NT2/D1 (cell line): ENCODE measurements around the gene NUCB2.

Experiments
- SUZ12 ChIP-seq: IDR thresholded peaks from 2 replicates; pipeline ENCODE4 v1.6.1; 2011; ENCODE audit not compliant: insufficient read length, insufficient read depth; ENCODE audit errors: extremely low read depth
- YY1 ChIP-seq: IDR thresholded peaks from 2 replicates; pipeline ENCODE4 v1.6.1; 2011; ENCODE audit not compliant: insufficient read length, insufficient read depth
- ZNF274 ChIP-seq: IDR thresholded peaks from 2 replicates; pipeline ENCODE4 v1.6.1; 2011; ENCODE audit warnings: mild to moderate bottlenecking, low read depth, low read length

DNA sequence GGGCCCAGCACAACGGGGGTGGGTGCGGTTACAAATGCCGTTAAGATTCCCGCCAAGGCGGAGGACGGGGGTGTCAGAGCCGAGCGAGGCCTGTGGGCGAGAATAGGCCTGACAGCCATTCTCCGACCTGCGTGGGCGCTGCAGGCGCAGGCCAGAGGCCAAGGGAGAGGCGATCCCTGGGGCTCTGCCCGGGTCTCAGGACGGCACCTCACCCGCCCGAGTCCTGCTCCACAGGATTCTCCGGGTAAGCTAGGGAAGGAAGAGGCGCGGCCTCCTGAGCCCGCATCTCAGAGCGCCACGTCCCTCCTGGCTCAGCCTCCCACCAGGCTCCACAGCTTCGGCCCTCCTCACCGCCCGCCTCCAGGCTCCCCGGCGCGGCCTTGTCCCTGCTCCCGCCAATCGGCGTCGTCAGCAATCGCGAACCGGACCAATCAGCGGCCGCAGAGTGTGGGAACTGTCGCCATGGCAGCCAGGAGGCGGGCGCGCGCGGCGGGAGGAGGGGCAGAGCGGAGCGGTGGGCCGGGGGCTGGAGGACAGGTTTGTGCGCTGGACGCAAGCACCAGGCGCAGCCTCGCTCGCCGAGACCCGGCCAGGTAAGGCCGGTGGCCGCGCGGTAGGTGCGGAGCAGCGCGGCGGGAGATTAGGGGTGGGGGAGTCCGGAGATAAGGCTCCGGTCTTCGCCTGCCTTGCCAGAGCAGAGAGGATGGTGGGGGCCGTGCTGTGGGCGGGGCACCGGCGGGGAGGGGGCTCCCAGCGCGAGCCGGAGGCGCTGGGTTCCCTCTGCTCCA lies at the start of gene NUCB2:
- no peak for TF ChIP-seq YY1
- TF ChIP-seq ZNF274: no peak
- no peak for TF ChIP-seq SUZ12
